OCI-LY3 (cell line): ENCODE results near the gene PAWR.
"Not testable (repeated sequence)": the region's sequence is repeated elsewhere in the genome, so short reads cannot be mapped to it uniquely, and the experiment has no call there.

Experiments
- H2AFZ ChIP-seq: fragments of 200-600, 300-600 bp; shearing (Covaris generic); 2 replicates; pipeline ENCODE4 v1.6.0; 2014; ENCODE audit warnings: antibody characterized with exemption, low read depth, low read length
- H3K27ac ChIP-seq: fragments of 200-600, 300-600 bp; sonication (generic); 2 replicates; pipeline ENCODE4 v1.5.1; 2014; ENCODE audit warnings: mild to moderate bottlenecking, low read length, moderate library complexity, mixed read lengths
- H3K27me3 ChIP-seq: fragments of 200-600, 300-600 bp; sonication (generic); 2 replicates; pipeline ENCODE4 v1.6.1; 2014; ENCODE audit warnings: low read depth, low read length, mixed read lengths
- H3K36me3 ChIP-seq: fragments of 200-600, 300-600 bp; sonication (generic); replicated peaks from 2 replicates; pipeline ENCODE3; 2014; ENCODE audit warnings: low read depth, low read length, mixed read lengths
- H3K4me1 ChIP-seq: fragments of 300-600, 200-600 bp; sonication (generic); 2 replicates; pipeline ENCODE4 v1.6.1; 2014; ENCODE audit warnings: low read length, mixed read lengths
- H3K4me2 ChIP-seq: fragments of 200-600, 300-600 bp; sonication (generic); 2 replicates; pipeline ENCODE4 v1.6.1; 2014; ENCODE audit warnings: low read length, mixed read lengths
- H3K4me3 ChIP-seq: fragments of 300-600, 200-600 bp; sonication (generic); 2 replicates; pipeline ENCODE4 v1.5.1; 2014; ENCODE audit warnings: antibody characterized with exemption, mild to moderate bottlenecking, low read length, moderate library complexity
- H3K79me2 ChIP-seq: fragments of 300-600, 200-600 bp; shearing (Covaris generic); 2 replicates; pipeline ENCODE4 v1.6.1; 2014; ENCODE audit warnings: mild to moderate bottlenecking, low read length, mixed read lengths
- H3K9ac ChIP-seq: fragments of 300-600, 200-600 bp; shearing (Covaris generic); 2 replicates; pipeline ENCODE4 v1.6.0; 2014; ENCODE audit warnings: mild to moderate bottlenecking, low read length, moderate library complexity
- H3K9me3 ChIP-seq: fragments of 200-600, 300-600 bp; shearing (Covaris generic); 2 replicates; pipeline ENCODE4 v1.6.1; 2014; ENCODE audit warnings: low read length, mixed read lengths; ENCODE audit not compliant: insufficient read depth
- H4K20me1 ChIP-seq: fragments of 200-600, 300-600 bp; sonication (generic); 2 replicates; pipeline ENCODE4 v1.6.1; 2016; ENCODE audit warnings: low read length, mixed read lengths; ENCODE audit not compliant: insufficient read depth
- CTCF ChIP-seq: fragments of 200-600, 300-600 bp; sonication (generic); IDR thresholded peaks from 2 replicates; pipeline ENCODE4 v1.5.1; 2014; ENCODE audit warnings: antibody characterized with exemption, low read length, low read depth
- EZH2phosphoT487 ChIP-seq: fragments of 200-600 bp; shearing (Covaris generic); IDR thresholded peaks from 2 replicates; pipeline ENCODE4 v1.6.1; 2018; ENCODE audit warnings: antibody characterized with exemption, mixed run types, low read depth

The PAWR gene

DNA sequence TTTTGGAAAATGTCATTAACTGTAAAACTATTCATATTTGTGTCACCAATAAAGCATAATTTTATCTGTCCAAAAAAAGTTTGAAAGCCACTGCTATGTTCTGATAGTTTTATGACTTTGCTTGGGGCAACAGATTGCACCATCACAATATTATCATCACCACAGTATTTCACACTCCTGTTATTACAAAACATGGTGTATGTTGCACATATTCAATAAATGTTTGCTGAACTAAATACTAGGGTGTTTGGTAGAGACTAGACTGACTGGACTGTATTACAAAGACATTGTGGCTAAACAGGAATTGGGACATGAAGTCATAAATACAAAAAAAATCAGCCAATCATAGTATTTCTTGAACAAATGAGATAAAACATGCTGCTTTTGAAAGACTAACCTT, 55.1 kb downstream of the PAWR start:
- Histone ChIP-seq H3K9ac (no peak overlapping the region), H3K4me3 (no peak overlapping the region), H3K36me3 (no peaks in the 10 kb centered on the region), H3K4me2 (no peak overlapping the region), H2AFZ (no peak overlapping the region), H3K4me1 (no peaks in the 10 kb centered on the region), H4K20me1 (peaks cover 3% of the 10 kb centered on the region; the same call in 1 of the 2 replicates), H3K27ac (no peak overlapping the region), H3K9me3 (no peaks in the 10 kb centered on the region), H3K27me3 (no peaks in the 10 kb centered on the region), H3K79me2 (peaks cover 28% of the 10 kb centered on the region)
- TF ChIP-seq EZH2phosphoT487, result no peak
- TF ChIP-seq CTCF, result no peak

DNA sequence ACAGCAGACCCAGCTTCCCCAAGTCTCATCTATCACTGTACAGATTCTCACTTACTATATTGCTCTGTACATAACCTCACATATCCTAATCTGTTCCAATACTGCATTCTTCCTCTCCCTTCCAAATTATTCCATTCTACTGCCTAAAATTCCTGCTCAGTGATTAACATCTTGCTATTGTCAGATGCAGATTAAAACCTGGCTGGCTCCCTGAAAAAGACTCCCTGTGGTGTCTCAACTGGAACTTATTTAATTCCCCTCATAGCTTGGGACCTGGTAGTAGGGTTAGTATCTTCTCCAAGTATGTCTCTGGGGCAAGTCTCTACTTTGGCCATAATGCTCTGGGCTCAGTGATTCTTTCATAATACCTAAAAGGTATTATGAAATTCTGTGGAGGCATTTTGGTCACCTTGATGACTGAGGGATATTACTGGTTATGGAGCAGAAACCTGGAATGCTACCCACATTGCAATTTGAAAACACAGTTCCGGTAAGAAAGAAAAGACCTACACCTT, 55.8 kb downstream of the PAWR start:
- Histone ChIP-seq H3K9me3 (no peaks in the 10 kb centered on the region), H3K79me2 (peaks cover 33% of the 10 kb centered on the region), H4K20me1 (peaks cover 3% of the 10 kb centered on the region; the same call in 1 of the 2 replicates), H3K4me2 (no peak overlapping the region), H3K36me3 (no peaks in the 10 kb centered on the region), H3K27ac (no peak overlapping the region), H2AFZ (no peak overlapping the region), H3K9ac (no peak overlapping the region), H3K4me1 (no peaks in the 10 kb centered on the region), H3K4me3 (no peak overlapping the region), H3K27me3 (no peaks in the 10 kb centered on the region)
- no peak for TF ChIP-seq CTCF
- TF ChIP-seq EZH2phosphoT487, result no peak

DNA sequence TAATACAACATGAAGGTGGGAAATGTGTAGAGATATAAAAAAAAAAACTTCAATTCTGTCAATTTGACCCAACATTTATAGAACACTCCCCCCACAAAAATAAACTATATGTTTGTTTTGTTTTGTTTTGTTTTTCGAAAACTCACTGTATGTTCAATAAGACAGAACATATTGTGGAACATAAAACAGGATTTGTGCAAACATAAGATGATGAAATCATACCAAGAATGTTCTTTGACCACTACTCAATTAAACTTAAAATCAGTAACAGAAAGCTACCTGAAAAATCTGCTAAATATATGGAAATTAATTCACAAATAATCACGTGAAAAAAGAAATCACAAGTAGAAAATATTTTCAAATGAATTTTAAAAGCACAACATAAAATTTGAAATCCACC, 61.2 kb downstream of the PAWR start:
- H3K27me3 ChIP-seq, result no peaks in the 10 kb centered on the region
- no peak overlapping the region for H3K9ac ChIP-seq
- H3K9me3 ChIP-seq, result no peaks in the 10 kb centered on the region
- no peak overlapping the region for H2AFZ ChIP-seq
- H4K20me1 ChIP-seq, result peaks cover 4% of the 10 kb centered on the region; the same call in 1 of the 2 replicates
- H3K79me2 ChIP-seq, result peaks cover 39% of the 10 kb centered on the region
- no peak overlapping the region for H3K27ac ChIP-seq
- H3K4me3 ChIP-seq, result no peak overlapping the region
- H3K4me2 ChIP-seq, result no peak overlapping the region
- no peaks in the 10 kb centered on the region for H3K36me3 ChIP-seq
- no peak for TF ChIP-seq CTCF
- TF ChIP-seq EZH2phosphoT487, result no peak
- no peaks in the 10 kb centered on the region for H3K4me1 ChIP-seq

- not testable (repeated sequence) for H3K9ac ChIP-seq, H3K36me3 ChIP-seq, H3K9me3 ChIP-seq, H3K27ac ChIP-seq, H3K4me2 ChIP-seq, H3K4me3 ChIP-seq, H3K4me1 ChIP-seq, H2AFZ ChIP-seq, H3K27me3 ChIP-seq
- H4K20me1 ChIP-seq, result peaks cover 12% of the 10 kb centered on the region
- H3K79me2 ChIP-seq, result peaks cover 50% of the 10 kb centered on the region
Observed at GRCh38 chr12:79626735-79627134, 64.0 kb downstream of the PAWR start.

GRCh38 chr12:79624378-79624777, 66.4 kb downstream of the PAWR start:
- TF ChIP-seq EZH2phosphoT487 (no peak), CTCF (no peak)
- Histone ChIP-seq H3K79me2 (peaks cover 32% of the 10 kb centered on the region), H3K4me2 (no peak overlapping the region)

More at GRCh38 chr12:79624378-79624777, 66.4 kb downstream of the PAWR start:
- H3K36me3 ChIP-seq, result peaks cover 10% of the 10 kb centered on the region
- no peaks in the 10 kb centered on the region for H3K27me3 ChIP-seq
- no peaks in the 10 kb centered on the region for H3K9me3 ChIP-seq
- H2AFZ ChIP-seq, result no peak overlapping the region
- no peak overlapping the region for H3K27ac ChIP-seq
- peaks cover 20% of the 10 kb centered on the region for H4K20me1 ChIP-seq
- H3K4me3 ChIP-seq, result no peak overlapping the region
- H3K9ac ChIP-seq, result no peak overlapping the region
- H3K4me1 ChIP-seq, result no peaks in the 10 kb centered on the region
